Caco-2 (cell line): ENCODE data around the gene SIK2. TPM values are rescaled to one million over a fixed set of nuclear protein-coding genes. Genes with fewer than 3 reads are reported as not detected.

Experiments
- BruUV-seq: library from RNA; stranded (reverse); fragments of 400-500 nt; replicated peaks from 2 replicates; lab custom pipeline; 2021; lab: Mats Ljungman, UMichigan
- CTCF ChIA-PET: fragments of 300-600 bp; sonication (Branson Sonifier 250); formaldehyde crosslinking; loops from one replicate; lab custom pipeline; 2022; ENCODE audit warnings: antibody characterized with exemption; lab: Charles Lee
- POLR2A ChIA-PET: fragments of 300-600 bp; sonication (Branson Sonifier 250); formaldehyde crosslinking; loops from one replicate; lab custom pipeline; 2022; ENCODE audit warnings: antibody characterized with exemption; lab: Charles Lee
- DNase-seq, 2 experiments: peaks; one replicate each; pipeline versions ENCODE4 v3.0.0 to v3.0.0-alpha.2; 2020 to 2022
- H3K27me3 ChIP-seq: replicated peaks from 2 replicates; pipeline ENCODE4 v1.6.0; 2011; ENCODE audit warnings: low read length; ENCODE audit not compliant: control insufficient read depth, insufficient read depth
- H3K36me3 ChIP-seq: 2 replicates; pipeline ENCODE4 v1.5.1; 2011; ENCODE audit warnings: low read length; ENCODE audit not compliant: control insufficient read depth, insufficient read depth
- H3K4me1 ChIP-seq: fragments of 250-450 bp; sonication (Bioruptor Pico); 2 replicates; pipeline ENCODE4 v1.5.1; 2020; ENCODE audit warnings: mild to moderate bottlenecking
- H3K4me3 ChIP-seq: 2 replicates; pipeline ENCODE4 v1.5.1; 2011; ENCODE audit warnings: low read depth, mild to moderate bottlenecking, control low read depth, low read length
- H3K9me3 ChIP-seq: fragments of 250-450 bp; sonication (Bioruptor Pico); 2 replicates; pipeline ENCODE4 v1.5.1; 2020; ENCODE audit warnings: mild to moderate bottlenecking, moderate library complexity
- H3K27ac Mint-ChIP-seq: one replicate; pipeline ENCODE4 v1.8.0; 2022; ENCODE audit warnings: mixed read lengths; ENCODE audit not compliant: unreplicated experiment
- H3K27me3 Mint-ChIP-seq: one replicate; pipeline ENCODE4 v1.8.0; 2022; ENCODE audit warnings: mixed read lengths; ENCODE audit not compliant: insufficient read depth, unreplicated experiment
- H3K36me3 Mint-ChIP-seq: one replicate; pipeline ENCODE4 v1.8.0; 2022; ENCODE audit warnings: mild to moderate bottlenecking, mixed read lengths; ENCODE audit not compliant: insufficient read depth, unreplicated experiment
- H3K4me1 Mint-ChIP-seq: one replicate; pipeline ENCODE4 v1.8.0; 2022; ENCODE audit warnings: low read depth, mixed read lengths; ENCODE audit not compliant: unreplicated experiment
- H3K4me3 Mint-ChIP-seq: one replicate; pipeline ENCODE4 v1.8.0; 2022; ENCODE audit warnings: mild to moderate bottlenecking, moderate library complexity, mixed read lengths; ENCODE audit not compliant: unreplicated experiment
- H3K9me3 Mint-ChIP-seq: one replicate; pipeline ENCODE4 v1.8.0; 2022; ENCODE audit warnings: mixed read lengths; ENCODE audit not compliant: unreplicated experiment
- CTCF ChIP-seq, 2 experiments: fragments of 200-600 bp in 1 of 2; IDR thresholded peaks; 1 replicate in 1 of 2; 2 replicates in 1 of 2; pipeline versions ENCODE4 v1.5.1 to v1.8.0; 2011 to 2022; ENCODE audit warnings: antibody characterized with exemption in 1 of 2, control low read depth in 1 of 2, inconsistent platforms in 1 of 2, low read depth in 1 of 2, low read length in 1 of 2, mild to moderate bottlenecking in 1 of 2, moderate library complexity in 1 of 2; ENCODE audit not compliant: insufficient read depth in 1 of 2, severe bottlenecking in 1 of 2, unreplicated experiment in 1 of 2
- intact Hi-C: fragments of 100-400 bp; cut with micrococcal nuclease; formaldehyde crosslinking; loops from one replicate; pipeline ENCODE4 v1.10.0; 2022; ENCODE audit not compliant: unreplicated experiment
- total RNA-seq: library from RNA; stranded (reverse); gene quantifications from 2 replicates; pipeline ENCODE4 v1.2.3, GENCODE V29; 2022

Gene SIK2
- total RNA-seq, 1 experiment from 2014 or later: 40.2 TPM

- Mint-ChIP-seq H3K9me3 (no peaks in the 10 kb centered on the region), H3K4me1 (peaks cover 6% of the 10 kb centered on the region), H3K4me3 (no peak overlapping the region), H3K27ac (no peak overlapping the region), H3K27me3 (no peaks in the 10 kb centered on the region), H3K36me3 (peaks cover 14% of the 10 kb centered on the region)
- no peak for DNase-seq
- BruUV-seq: no TSS peak
- CTCF ChIA-PET: no interaction called here
- Histone ChIP-seq H3K27me3 (no peaks in the 10 kb centered on the region), H3K4me1 (peaks cover 9% of the 10 kb centered on the region; the same call in 1 of the 2 replicates), H3K4me3 (no peak overlapping the region), H3K9me3 (no peaks in the 10 kb centered on the region), H3K36me3 (peaks cover 2% of the 10 kb centered on the region; the same call in 1 of the 2 replicates)
- POLR2A ChIA-PET: no interaction called here
- TF ChIP-seq CTCF (IDR thresholded peaks at IDR 0.05; ENCODE audit: insufficient read depth in 1 of 2, low read depth in 1 of 2, low read length in 1 of 2, severe bottlenecking in 1 of 2, unreplicated experiment in 1 of 2): no peak
- intact Hi-C loops: no loop called here
These were observed 74.8 kb downstream of the SIK2 start for GRCh38 chr11:111676878-111677585.

- H3K4me3 Mint-ChIP-seq: no peak overlapping the region
- no peaks in the 10 kb centered on the region for H3K9me3 ChIP-seq
- no peak overlapping the region for H3K27ac Mint-ChIP-seq
- H3K4me3 ChIP-seq: no peak overlapping the region
- H3K9me3 Mint-ChIP-seq: no peaks in the 10 kb centered on the region
- H3K27me3 Mint-ChIP-seq: no peaks in the 10 kb centered on the region
- no TSS peak for BruUV-seq
- CTCF ChIA-PET: interaction anchor here (1.0 kb wide), 1 partner anchor 76 kb away, joined by 3 read pairs; no protein-coding TSS in a partner anchor
- H3K4me1 Mint-ChIP-seq: peaks cover 6% of the 10 kb centered on the region
- H3K4me1 ChIP-seq: peaks cover 9% of the 10 kb centered on the region; the same call in 1 of the 2 replicates
- DNase-seq: no peak
- H3K36me3 ChIP-seq: no peaks in the 10 kb centered on the region; the same call in 1 of the 2 replicates
- H3K27me3 ChIP-seq: no peaks in the 10 kb centered on the region
- TF ChIP-seq CTCF (IDR thresholded peaks at IDR 0.05; ENCODE audit: insufficient read depth in 1 of 2, low read depth in 1 of 2, low read length in 1 of 2, severe bottlenecking in 1 of 2, unreplicated experiment in 1 of 2): no peak
- intact Hi-C loops: no loop called here
- H3K36me3 Mint-ChIP-seq: peaks cover 14% of the 10 kb centered on the region
- POLR2A ChIA-PET: no interaction called here
These were observed 78.4 kb downstream of the SIK2 start for GRCh38 chr11:111680486-111681175.

- Histone ChIP-seq H3K4me1 (0 out of 2 replicates have a peak, but pooled peaks cover 1% of the 10 kb centered on the region), H3K9me3 (no peaks in the 10 kb centered on the region), H3K27me3 (no peaks in the 10 kb centered on the region), H3K4me3 (no peak overlapping the region), H3K36me3 (peaks cover 4% of the 10 kb centered on the region; the same call in 1 of the 2 replicates)
- intact Hi-C loops: no loop called here
- ChIA-PET CTCF (no interaction called here), POLR2A (no interaction called here)
- H3K27me3 Mint-ChIP-seq: no peaks in the 10 kb centered on the region
- peaks cover 8% of the 10 kb centered on the region for H3K4me1 Mint-ChIP-seq
- H3K27ac Mint-ChIP-seq: no peak overlapping the region
- H3K4me3 Mint-ChIP-seq: no peak overlapping the region
- TF ChIP-seq CTCF (IDR thresholded peaks at IDR 0.05; ENCODE audit: insufficient read depth in 1 of 2, low read depth in 1 of 2, low read length in 1 of 2, severe bottlenecking in 1 of 2, unreplicated experiment in 1 of 2): no peak
- no peak for DNase-seq
- no TSS peak for BruUV-seq
- H3K36me3 Mint-ChIP-seq: peaks cover 15% of the 10 kb centered on the region
- H3K9me3 Mint-ChIP-seq: no peaks in the 10 kb centered on the region
These were observed 81.6 kb downstream of the SIK2 start for GRCh38 chr11:111683806-111684205.
